D721Med (cell line): ENCODE data around the gene KIF19.
A peak's percentile ranks its signal among the peaks of the same experiment; 100 is the strongest.

Experiments used
- DNase-seq: peaks from one replicate; pipeline ENCODE4 v3.0.0; 2011; ENCODE audit warnings: low spot score; ENCODE audit not compliant: insufficient read length
- FAIRE-seq: peaks from 2 replicates; lab custom pipeline; 2011; peaks lifted over from hg19 to GRCh38; lab: Jason Lieb, UNC
- CTCF ChIP-seq: IDR thresholded peaks from 2 replicates; pipeline ENCODE4 v1.5.1; 2012; ENCODE audit warnings: mild to moderate bottlenecking, control low read depth; ENCODE audit not compliant: insufficient read depth; ENCODE audit errors: missing control alignments

The KIF19 gene

GRCh38 chr17:74379495-74380085, 53.6 kb downstream of the KIF19 start:
- TF ChIP-seq CTCF, result peak; percentile 99
- FAIRE-seq, result no peak
- peak; percentile 91 for DNase-seq

- FAIRE-seq (no peak), DNase-seq (no peak)
- TF ChIP-seq CTCF, result no peak
Observed at GRCh38 chr17:74380086-74380958, 54.3 kb downstream of the KIF19 start.

- no peak for FAIRE-seq
- DNase-seq, result no peak
- TF ChIP-seq CTCF, result no peak
Observed at GRCh38 chr17:74380959-74381808, 55.2 kb downstream of the KIF19 start.

- FAIRE-seq, result no peak
- no peak for DNase-seq
- TF ChIP-seq CTCF, result no peak
Observed at GRCh38 chr17:74383141-74383540, 57.1 kb downstream of the KIF19 start.

GRCh38 chr17:74385201-74385600, 59.2 kb downstream of the KIF19 start:
- no peak for TF ChIP-seq CTCF
- DNase-seq (no peak), FAIRE-seq (no peak)

GRCh38 chr17:74386386-74386785, 60.4 kb downstream of the KIF19 start:
- no peak for TF ChIP-seq CTCF

More at GRCh38 chr17:74386386-74386785, 60.4 kb downstream of the KIF19 start:
- FAIRE-seq (no peak), DNase-seq (no peak)
